GM12864 (cell line): Measurements from ENCODE around the gene FOXJ3.

Source experiments
- DNase-seq: peaks from one replicate; pipeline ENCODE4 v3.0.0-alpha.2; 2011; ENCODE audit warnings: low read depth
- H3K4me3 ChIP-seq: 2 replicates; pipeline ENCODE4 v1.5.1; 2011; ENCODE audit warnings: mild to moderate bottlenecking, low read depth, low read length, control low read depth
- TF ChIP-seq, protein P1 (sequence below): IDR thresholded peaks from 2 replicates; pipeline ENCODE4 v1.5.1; 2011; ENCODE audit warnings: low read depth, mild to moderate bottlenecking, moderate library complexity, low read length, control low read depth, inconsistent platforms; ENCODE audit errors: missing control alignments

Gene FOXJ3

DNA sequence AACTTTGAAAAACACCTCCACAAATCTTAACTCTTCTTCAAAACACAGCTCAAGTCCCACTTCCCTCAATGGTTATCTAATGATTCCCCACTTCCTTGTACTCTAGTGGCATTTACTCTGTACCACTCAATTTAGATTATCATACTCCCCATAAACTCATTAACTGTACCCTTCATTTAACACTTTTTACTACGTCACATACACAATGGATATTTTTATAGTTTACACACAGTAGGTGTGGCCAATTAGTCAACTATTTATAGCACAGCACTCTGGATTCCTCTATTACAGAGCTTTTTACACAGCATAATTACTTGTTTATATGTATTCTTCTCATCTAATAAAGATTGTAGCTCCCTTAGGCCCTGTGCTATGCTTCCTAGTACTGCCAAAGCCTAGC is 62.1 kb downstream of the FOXJ3 start:
- no peak for DNase-seq
- H3K4me3 ChIP-seq: no peak overlapping the region
- TF ChIP-seq, protein P1, sequence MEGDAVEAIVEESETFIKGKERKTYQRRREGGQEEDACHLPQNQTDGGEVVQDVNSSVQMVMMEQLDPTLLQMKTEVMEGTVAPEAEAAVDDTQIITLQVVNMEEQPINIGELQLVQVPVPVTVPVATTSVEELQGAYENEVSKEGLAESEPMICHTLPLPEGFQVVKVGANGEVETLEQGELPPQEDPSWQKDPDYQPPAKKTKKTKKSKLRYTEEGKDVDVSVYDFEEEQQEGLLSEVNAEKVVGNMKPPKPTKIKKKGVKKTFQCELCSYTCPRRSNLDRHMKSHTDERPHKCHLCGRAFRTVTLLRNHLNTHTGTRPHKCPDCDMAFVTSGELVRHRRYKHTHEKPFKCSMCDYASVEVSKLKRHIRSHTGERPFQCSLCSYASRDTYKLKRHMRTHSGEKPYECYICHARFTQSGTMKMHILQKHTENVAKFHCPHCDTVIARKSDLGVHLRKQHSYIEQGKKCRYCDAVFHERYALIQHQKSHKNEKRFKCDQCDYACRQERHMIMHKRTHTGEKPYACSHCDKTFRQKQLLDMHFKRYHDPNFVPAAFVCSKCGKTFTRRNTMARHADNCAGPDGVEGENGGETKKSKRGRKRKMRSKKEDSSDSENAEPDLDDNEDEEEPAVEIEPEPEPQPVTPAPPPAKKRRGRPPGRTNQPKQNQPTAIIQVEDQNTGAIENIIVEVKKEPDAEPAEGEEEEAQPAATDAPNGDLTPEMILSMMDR: no peak

DNA sequence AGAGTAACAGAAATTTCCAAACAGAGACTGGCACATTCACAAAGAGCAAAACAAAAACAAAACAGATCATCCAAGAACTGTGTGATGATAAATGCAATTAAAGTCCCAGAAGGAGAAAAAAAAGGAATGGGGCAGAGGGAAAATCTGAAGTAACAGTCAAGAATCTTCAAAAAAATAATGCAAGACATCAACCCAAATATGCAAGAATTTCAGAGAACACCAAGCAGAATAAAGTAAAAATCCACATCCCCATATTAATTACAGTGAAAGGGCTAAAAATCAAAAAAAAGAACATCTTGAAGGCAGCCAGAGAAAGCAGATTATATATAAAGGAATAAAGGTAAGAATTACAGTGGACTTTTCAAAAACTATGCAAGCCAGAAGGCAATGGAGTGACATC is 67.1 kb downstream of the FOXJ3 start:
- TF ChIP-seq, protein P1: no peak
- H3K4me3 ChIP-seq: no peak overlapping the region
- DNase-seq: no peak

DNA sequence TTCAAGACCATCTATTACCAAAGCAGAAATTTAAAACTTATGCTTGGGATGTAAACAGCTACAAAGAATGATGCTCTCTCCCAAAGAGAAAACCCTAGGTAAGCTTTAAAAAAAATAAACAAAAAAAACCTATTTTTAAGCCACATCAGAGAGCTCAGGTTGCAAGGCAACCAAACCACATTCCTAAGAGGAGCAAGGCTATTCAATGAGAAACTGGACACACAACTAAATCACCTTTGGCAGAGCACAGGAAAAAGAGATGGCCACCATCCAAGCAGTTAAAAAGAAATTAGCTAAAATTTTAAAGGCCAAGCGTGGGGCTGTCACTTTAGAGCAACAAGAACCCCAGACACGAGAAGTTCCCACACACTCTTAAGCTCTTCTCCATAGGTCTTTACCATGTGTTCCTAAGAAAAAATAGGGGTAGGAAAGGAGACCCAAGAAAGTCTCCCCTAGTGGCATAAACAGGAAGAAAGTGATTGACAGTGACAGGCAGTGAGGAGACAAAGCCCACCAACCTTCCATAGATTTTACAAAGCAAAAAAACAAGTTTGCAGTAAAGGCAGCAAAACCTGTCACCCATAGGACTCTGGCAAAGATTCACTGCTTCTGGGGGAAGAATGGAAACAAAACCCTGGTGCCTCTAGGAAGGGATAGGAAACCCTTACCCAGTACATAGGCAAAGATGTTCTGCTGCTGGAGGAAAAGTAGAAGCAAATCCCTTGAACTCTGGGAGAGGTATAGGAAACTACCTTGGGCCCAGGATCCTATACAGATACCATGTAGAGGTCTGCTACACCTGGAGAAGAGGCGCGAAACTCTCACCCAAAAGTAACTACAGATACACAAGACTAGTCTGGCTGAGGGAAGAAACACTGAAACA is 68.5 kb downstream of the FOXJ3 start:
- TF ChIP-seq, protein P1: peak; percentile 16
- DNase-seq: no peak
- H3K4me3 ChIP-seq: no peak overlapping the region

DNA sequence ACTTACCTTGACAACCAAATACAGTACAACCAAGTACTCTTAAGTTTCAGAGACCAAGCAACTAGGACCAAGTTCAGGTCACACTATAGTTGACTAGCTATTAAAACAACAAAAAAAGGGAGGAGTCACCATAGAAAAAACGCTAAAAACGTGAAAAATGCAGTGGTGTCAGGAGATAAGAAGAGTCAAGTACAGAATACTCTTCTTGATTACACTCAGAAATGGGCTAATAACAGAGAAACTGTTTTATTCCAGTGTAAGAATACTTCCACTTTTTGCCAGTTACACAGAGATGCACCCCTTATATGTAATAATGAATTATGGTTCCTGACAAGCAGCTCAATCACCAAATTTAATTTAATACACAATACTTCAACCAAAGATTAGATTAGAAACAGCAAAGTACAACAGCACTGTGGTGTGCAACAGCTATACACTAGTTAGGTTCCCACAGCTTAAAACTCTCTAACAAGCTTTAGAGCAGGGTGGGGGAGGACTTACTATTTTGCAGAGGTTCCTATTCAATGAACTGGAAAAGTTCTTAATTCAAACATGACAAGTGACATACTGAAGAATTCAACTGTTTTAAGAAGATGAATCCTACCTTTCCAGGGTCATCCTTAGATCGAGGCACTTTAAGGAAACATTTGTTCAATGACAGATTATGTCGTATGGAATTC is 70.4 kb downstream of the FOXJ3 start:
- TF ChIP-seq, protein P1: no peak
- no peak overlapping the region for H3K4me3 ChIP-seq
- DNase-seq: no peak

DNA sequence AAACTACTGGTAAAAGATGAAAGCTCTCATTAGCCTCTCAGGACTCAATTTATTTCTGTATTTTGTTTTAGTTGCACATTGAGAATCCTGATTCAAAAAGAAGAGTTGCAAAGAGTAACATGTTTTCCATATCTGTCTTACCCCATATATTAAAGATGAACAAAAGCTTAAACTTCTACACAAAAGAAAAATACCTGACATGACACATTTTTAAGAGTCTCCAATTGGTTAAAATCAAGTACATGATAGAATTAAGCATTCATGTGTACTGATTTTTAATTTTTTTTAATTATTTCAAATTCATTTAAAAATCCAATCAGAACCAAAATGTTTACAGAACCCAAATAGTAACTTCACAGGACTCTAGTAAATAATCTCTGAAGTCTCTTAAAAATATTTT is 72.0 kb downstream of the FOXJ3 start:
- no peak for DNase-seq
- no peak overlapping the region for H3K4me3 ChIP-seq
- TF ChIP-seq, protein P1: no peak

DNA sequence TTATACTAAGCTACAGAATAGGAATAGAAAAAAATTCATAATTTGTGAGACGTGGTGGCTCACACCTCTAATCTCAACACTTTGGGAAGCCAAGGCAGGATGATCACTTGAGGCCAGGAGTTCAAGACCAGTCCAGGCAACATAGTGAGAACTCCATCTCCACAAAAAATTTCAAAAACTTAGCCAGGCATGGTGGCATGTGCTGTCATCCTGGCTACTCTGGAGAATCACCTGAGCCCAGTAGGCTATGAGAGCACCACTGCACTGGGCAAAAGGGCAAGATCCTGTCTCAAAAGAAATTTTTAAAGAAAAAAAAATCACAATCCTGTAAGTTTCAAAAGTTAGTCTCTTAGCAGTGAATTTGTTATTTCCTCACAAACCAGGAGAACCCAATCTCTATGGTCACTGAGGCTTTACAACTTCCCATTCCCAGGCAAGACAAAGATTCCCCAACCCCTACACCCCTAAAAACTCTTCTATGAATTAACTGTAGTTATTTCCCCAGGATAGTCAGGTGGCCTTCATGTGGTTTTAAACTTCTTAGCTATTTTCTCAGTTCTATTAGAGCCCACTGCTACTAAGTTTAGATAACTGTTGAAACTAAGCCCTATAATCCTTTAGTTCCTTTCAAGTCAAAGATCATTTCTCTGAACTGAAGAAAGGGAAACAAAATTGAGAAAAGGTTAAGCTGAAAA is 74.5 kb downstream of the FOXJ3 start:
- TF ChIP-seq, protein P1: no peak
- no peak for DNase-seq
- no peak overlapping the region for H3K4me3 ChIP-seq
